MM.1S (cell line): ENCODE results near the gene SPHKAP.

Experiments used
- EZH2 ChIP-seq: fragments of 300-600 bp; sonication (generic); optimal IDR thresholded peaks from 2 replicates; pipeline ENCODE3; 2017; ENCODE audit warnings: low read depth, mild to moderate bottlenecking, antibody characterized with exemption, low read length, mixed read lengths
- TF ChIP-seq, protein P1 (sequence below): fragments of 300-600 bp; sonication (generic); IDR thresholded peaks from 2 replicates; pipeline ENCODE4 v1.5.1; 2016; ENCODE audit warnings: antibody characterized with exemption, low read length, mixed read lengths

DNA sequence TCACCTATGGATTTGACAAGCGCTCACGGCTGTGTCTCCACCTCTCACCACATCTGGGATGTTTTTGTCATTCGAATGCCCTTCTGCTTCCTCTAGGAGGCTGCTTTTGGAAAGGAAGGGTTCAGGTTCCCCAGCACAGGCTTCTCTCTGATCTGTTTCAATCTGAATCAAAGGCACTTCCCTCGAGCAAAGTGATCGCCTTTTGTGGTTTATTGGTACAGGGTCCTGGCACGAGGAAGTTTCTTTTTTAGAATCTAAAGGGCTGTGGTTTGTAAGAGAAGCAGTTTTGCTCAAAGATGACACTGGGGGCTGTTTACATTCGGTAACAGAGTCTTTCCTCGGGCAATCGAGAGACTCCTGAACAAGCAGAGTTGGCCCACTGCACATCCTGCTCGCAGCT lies 165.1 kb downstream of the SPHKAP start:
- TF ChIP-seq, protein P1, sequence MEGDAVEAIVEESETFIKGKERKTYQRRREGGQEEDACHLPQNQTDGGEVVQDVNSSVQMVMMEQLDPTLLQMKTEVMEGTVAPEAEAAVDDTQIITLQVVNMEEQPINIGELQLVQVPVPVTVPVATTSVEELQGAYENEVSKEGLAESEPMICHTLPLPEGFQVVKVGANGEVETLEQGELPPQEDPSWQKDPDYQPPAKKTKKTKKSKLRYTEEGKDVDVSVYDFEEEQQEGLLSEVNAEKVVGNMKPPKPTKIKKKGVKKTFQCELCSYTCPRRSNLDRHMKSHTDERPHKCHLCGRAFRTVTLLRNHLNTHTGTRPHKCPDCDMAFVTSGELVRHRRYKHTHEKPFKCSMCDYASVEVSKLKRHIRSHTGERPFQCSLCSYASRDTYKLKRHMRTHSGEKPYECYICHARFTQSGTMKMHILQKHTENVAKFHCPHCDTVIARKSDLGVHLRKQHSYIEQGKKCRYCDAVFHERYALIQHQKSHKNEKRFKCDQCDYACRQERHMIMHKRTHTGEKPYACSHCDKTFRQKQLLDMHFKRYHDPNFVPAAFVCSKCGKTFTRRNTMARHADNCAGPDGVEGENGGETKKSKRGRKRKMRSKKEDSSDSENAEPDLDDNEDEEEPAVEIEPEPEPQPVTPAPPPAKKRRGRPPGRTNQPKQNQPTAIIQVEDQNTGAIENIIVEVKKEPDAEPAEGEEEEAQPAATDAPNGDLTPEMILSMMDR, result no peak
- no peak for TF ChIP-seq EZH2
